Fibroblast of lung (primary cell): ENCODE measurements around the gene TTC33. TPM values are rescaled to one million over a fixed set of nuclear protein-coding genes. Genes with fewer than 3 reads are reported as not detected.

ENCODE experiments used
- DNase-seq, 2 donors: peaks; one replicate each; pipeline versions ENCODE4 v3.0.0 to v3.0.0-alpha.2; 2010; ENCODE audit warnings: low read depth in 2 of 2
- H2AFZ ChIP-seq: 2 replicates; pipeline ENCODE4 v1.5.1; 2012; ENCODE audit warnings: low read length, control low read depth, inconsistent platforms
- H3K27ac ChIP-seq: 2 replicates; pipeline ENCODE4 v1.5.1; 2011; ENCODE audit warnings: low read length, control low read depth; ENCODE audit not compliant: insufficient read depth
- H3K27me3 ChIP-seq: 2 replicates; pipeline ENCODE4 v1.5.1; 2011; ENCODE audit warnings: mild to moderate bottlenecking, low read length; ENCODE audit not compliant: control insufficient read depth, insufficient read depth
- H3K36me3 ChIP-seq: 2 replicates; pipeline ENCODE4 v1.5.1; 2011; ENCODE audit warnings: low read length; ENCODE audit not compliant: control insufficient read depth, insufficient read depth
- H3K4me1 ChIP-seq: 2 replicates; pipeline ENCODE4 v1.5.1; 2011; ENCODE audit warnings: low read length; ENCODE audit not compliant: control insufficient read depth, insufficient read depth; ENCODE audit errors: extremely low read depth
- H3K4me2 ChIP-seq: 2 replicates; pipeline ENCODE4 v1.5.1; 2011; ENCODE audit warnings: low read length, control low read depth; ENCODE audit not compliant: insufficient read depth; ENCODE audit errors: extremely low read depth
- H3K4me3 ChIP-seq, 4 experiments: fragments of 200-600 bp in 1 of 4; sonication (generic) in 1 of 4; replicated peaks in 1 of 4; 2 replicates each; pipeline ENCODE4 v1.5.1; 2011 to 2016; ENCODE audit warnings: low read length in 4 of 4, low read depth in 3 of 4, mild to moderate bottlenecking in 3 of 4, control low read depth in 2 of 4, inconsistent platforms in 1 of 4, mixed read lengths in 1 of 4; ENCODE audit not compliant: insufficient read depth in 1 of 4; ENCODE audit errors: control extremely low read depth in 1 of 4
- H3K79me2 ChIP-seq: 2 replicates; pipeline ENCODE4 v1.5.1; 2012; ENCODE audit warnings: mild to moderate bottlenecking, low read length, inconsistent platforms; ENCODE audit not compliant: control insufficient read depth, insufficient read depth
- H3K9ac ChIP-seq: 2 replicates; pipeline ENCODE4 v1.5.1; 2011; ENCODE audit warnings: mild to moderate bottlenecking, low read length, control low read depth; ENCODE audit not compliant: insufficient read depth
- H3K9me3 ChIP-seq: 2 replicates; pipeline ENCODE4 v1.5.1; 2012; ENCODE audit warnings: low read depth, low read length; ENCODE audit not compliant: control insufficient read depth, insufficient read depth
- H4K20me1 ChIP-seq: 2 replicates; pipeline ENCODE4 v1.5.1; 2011; ENCODE audit warnings: low read length; ENCODE audit not compliant: control insufficient read depth, insufficient read depth; ENCODE audit errors: extremely low read depth
- CTCF ChIP-seq, 2 donors: IDR thresholded peaks in 1 of 2; conservative IDR thresholded peaks in 1 of 2; 1 replicate in 1 of 2; 2 replicates in 1 of 2; pipeline ENCODE4 v1.5.1; 2011 to 2012; ENCODE audit warnings: low read length in 2 of 2, control low read depth in 1 of 2, inconsistent platforms in 1 of 2, low read depth in 1 of 2, mild to moderate bottlenecking in 1 of 2
- EZH2 ChIP-seq: IDR thresholded peaks from 2 replicates; pipeline ENCODE4 v1.5.1; 2012; ENCODE audit warnings: low read length, control low read depth, mild to moderate bottlenecking; ENCODE audit errors: missing control alignments
- polyA plus RNA-seq, 2 donors: library from polyadenylated mRNA; depleted of rRNA in 1 of 2; stranded (reverse) in 1 of 2; unstranded in 1 of 2; fragments of >200 nt; gene quantifications; 2 replicates each; pipeline ENCODE4 v1.2.1, GENCODE V29; 2011 to 2012; ENCODE audit warnings: missing spikeins in 1 of 2
- total RNA-seq: library from RNA; depleted of rRNA; stranded (reverse); fragments of >200 nt; gene quantifications from 2 replicates; pipeline ENCODE4 v1.2.1, GENCODE V29; 2014

The TTC33 gene
- total and polyA plus RNA-seq, 2 donors (not counting 1 experiment from before 2014, with no cell fraction given), result 8.7 to 16.3 TPM

- Histone ChIP-seq H3K27ac (no peak overlapping the region), H3K9ac (no peak overlapping the region), H3K27me3 (no peaks in the 10 kb centered on the region), H3K4me2 (no peak overlapping the region), H3K4me1 (peaks cover 6% of the 10 kb centered on the region), H4K20me1 (no peaks in the 10 kb centered on the region), H3K79me2 (no peaks in the 10 kb centered on the region), H2AFZ (peak overlapping the region; percentile 29), H3K4me3 (no peak overlapping the region), H3K36me3 (no peaks in the 10 kb centered on the region), H3K9me3 (no peaks in the 10 kb centered on the region)
- DNase-seq, result no peak
- TF ChIP-seq CTCF (conservative IDR thresholded peaks at IDR 0.05 in 1 of 2, IDR thresholded peaks at IDR 0.05 in 1 of 2; ENCODE audit: low read depth in 1 of 2, low read length in 2 of 2) (no peak), EZH2 (no peak)
Measured at GRCh38 chr5:40575411-40575810, 180.3 kb downstream of the TTC33 start.

- Histone ChIP-seq H3K9ac (no peak overlapping the region), H3K79me2 (no peaks in the 10 kb centered on the region), H3K4me2 (no peak overlapping the region), H2AFZ (no peak overlapping the region), H3K36me3 (no peaks in the 10 kb centered on the region), H3K27ac (peak overlapping the region; percentile 9), H3K9me3 (no peaks in the 10 kb centered on the region), H3K4me1 (peaks cover 9% of the 10 kb centered on the region), H4K20me1 (no peaks in the 10 kb centered on the region), H3K4me3 (no peak overlapping the region), H3K27me3 (no peaks in the 10 kb centered on the region)
- peak; percentile 23 to 94 for DNase-seq
- TF ChIP-seq EZH2, result no peak
- no peak for TF ChIP-seq CTCF (conservative IDR thresholded peaks at IDR 0.05 in 1 of 2, IDR thresholded peaks at IDR 0.05 in 1 of 2; ENCODE audit: low read depth in 1 of 2, low read length in 2 of 2)
Measured at GRCh38 chr5:40572937-40573336, 182.8 kb downstream of the TTC33 start.

DNA sequence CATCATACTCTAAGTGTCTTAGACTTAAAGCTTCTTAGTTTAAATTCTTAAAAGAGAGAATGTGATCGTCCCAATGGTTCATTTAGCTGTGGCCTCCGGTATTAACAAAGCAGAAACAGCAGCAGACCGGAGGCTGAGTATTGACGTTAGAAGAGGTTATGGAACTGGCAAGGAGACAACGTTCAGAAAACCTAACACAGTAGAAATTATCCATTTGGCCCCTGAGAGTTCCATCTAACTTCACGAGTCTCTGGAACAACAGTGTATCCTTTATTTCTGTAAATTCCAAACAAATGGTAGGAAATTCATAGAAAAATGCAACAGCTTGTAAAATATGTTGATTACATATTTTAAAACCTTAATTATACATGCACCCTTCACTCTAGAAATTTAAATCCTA lies 183.4 kb downstream of the TTC33 start:
- Histone ChIP-seq H3K4me3 (no peak overlapping the region), H3K27me3 (no peaks in the 10 kb centered on the region), H3K9me3 (no peaks in the 10 kb centered on the region), H3K9ac (no peak overlapping the region), H3K36me3 (no peaks in the 10 kb centered on the region), H3K4me2 (no peak overlapping the region), H3K4me1 (peaks cover 9% of the 10 kb centered on the region), H3K27ac (no peak overlapping the region), H4K20me1 (no peaks in the 10 kb centered on the region), H3K79me2 (no peaks in the 10 kb centered on the region), H2AFZ (no peak overlapping the region)
- TF ChIP-seq EZH2 (no peak), CTCF (conservative IDR thresholded peaks at IDR 0.05 in 1 of 2, IDR thresholded peaks at IDR 0.05 in 1 of 2; ENCODE audit: low read depth in 1 of 2, low read length in 2 of 2) (no peak)
- DNase-seq, result peak in 1 of 2 donors; percentile 65
